ENCODE results near the gene TIMM23. TPM values are rescaled to one million over a fixed set of nuclear protein-coding genes. Genes with fewer than 3 reads are reported as not detected.

TIMM23 gene
- total RNA-seq, 1 experiment from 2014 or later: 85.2 TPM

GRCh38 chr10:46029461-46030030 lies 57.3 kb downstream of the TIMM23 start:
- ChIA-PET CTCF (interaction anchor here (0.6 to 4.2 kb wide), 19 partner anchors 9 to 793 kb away, joined by 3 to 43 read pairs (median 4); no protein-coding TSS in a partner anchor), POLR2A (interaction anchor here (0.6 to 3.2 kb wide), 9 partner anchors 9 to 450 kb away, joined by 3 to 16 read pairs (median 3); partner anchors contain the start of gene TIMM23)
- DNase-seq (ENCODE audit: unreplicated experiment): no peak
- Mint-ChIP-seq H3K27ac (ENCODE audit: low read depth, unreplicated experiment) (peak overlapping the region; percentile 99), H3K27me3 (ENCODE audit: insufficient read depth, unreplicated experiment) (no peaks in the 10 kb centered on the region), H3K9me3 (ENCODE audit: unreplicated experiment) (no peaks in the 10 kb centered on the region), H3K4me3 (ENCODE audit: unreplicated experiment) (peak overlapping the region; percentile 97), H3K36me3 (ENCODE audit: insufficient read depth, unreplicated experiment) (peaks cover 7% of the 10 kb centered on the region), H3K4me1 (ENCODE audit: insufficient read depth, unreplicated experiment) (peaks cover 31% of the 10 kb centered on the region)
- BruUV-seq (replicated peaks): TSS peak; percentile 57
- intact Hi-C loops (cut with micrococcal nuclease): loop anchor here (2.0 to 10.0 kb wide), 4 partner anchors 47 to 1025 kb away; partner anchors contain the start of genes ZFAND4 and ZNF22
- no peak for TF ChIP-seq CTCF (IDR thresholded peaks at IDR 0.05; ENCODE audit: unreplicated experiment)

- no TSS peak for BruUV-seq (replicated peaks)
- intact Hi-C loops (cut with micrococcal nuclease): loop anchor here (10.0 kb wide), 1 partner anchor 436 kb away; no protein-coding TSS in a partner anchor
- Mint-ChIP-seq H3K4me3 (ENCODE audit: unreplicated experiment) (peak within 1 kb of the TSS; percentile 97), H3K9me3 (ENCODE audit: unreplicated experiment) (no peaks in the 10 kb centered on the region), H3K4me1 (ENCODE audit: insufficient read depth, unreplicated experiment) (peaks cover 23% of the 10 kb centered on the region), H3K27ac (ENCODE audit: low read depth, unreplicated experiment) (peak within 1 kb of the TSS; percentile 99), H3K27me3 (ENCODE audit: insufficient read depth, unreplicated experiment) (no peaks in the 10 kb centered on the region), H3K36me3 (ENCODE audit: insufficient read depth, unreplicated experiment) (peaks cover 7% of the 10 kb centered on the region)
- ChIA-PET CTCF (interaction anchor here (0.6 to 1.9 kb wide), 10 partner anchors 10 to 784 kb away, joined by 3 to 21 read pairs (median 4); no protein-coding TSS in a partner anchor), POLR2A (interaction anchor here (0.6 to 3.2 kb wide), 7 partner anchors 9 to 451 kb away, joined by 3 to 16 read pairs (median 4); partner anchors contain the start of gene TIMM23)
- peak; percentile 52 for TF ChIP-seq CTCF (IDR thresholded peaks at IDR 0.05; ENCODE audit: unreplicated experiment)
- peak; percentile 97 for DNase-seq (ENCODE audit: unreplicated experiment)
Observed at GRCh38 chr10:46030091-46030937, 58.0 kb downstream of the TIMM23 start, which contains the start of gene NCOA4. Gene NCOA4 (minus strand): TSS chr10:46030623. CDS start chr10:46016680, 13,943 bp downstream.

- H3K27ac Mint-ChIP-seq (ENCODE audit: low read depth, unreplicated experiment): no peak overlapping the region
- BruUV-seq (replicated peaks): no TSS peak
- H3K27me3 Mint-ChIP-seq (ENCODE audit: insufficient read depth, unreplicated experiment): no peaks in the 10 kb centered on the region
- peaks cover 18% of the 10 kb centered on the region for H3K4me1 Mint-ChIP-seq (ENCODE audit: insufficient read depth, unreplicated experiment)
- H3K4me3 Mint-ChIP-seq (ENCODE audit: unreplicated experiment): no peak overlapping the region
- ChIA-PET CTCF (interaction anchor here (0.9 to 1.6 kb wide), 4 partner anchors 11 to 1068 kb away, joined by 3 to 4 read pairs (median 4); no protein-coding TSS in a partner anchor), POLR2A (interaction anchor here (0.6 to 1.6 kb wide), 3 partner anchors 9 to 27 kb away, joined by 3 to 4 read pairs (median 4); no protein-coding TSS in a partner anchor)
- no peaks in the 10 kb centered on the region for H3K9me3 Mint-ChIP-seq (ENCODE audit: unreplicated experiment)
- no peak for DNase-seq (ENCODE audit: unreplicated experiment)
- H3K36me3 Mint-ChIP-seq (ENCODE audit: insufficient read depth, unreplicated experiment): peaks cover 7% of the 10 kb centered on the region
- TF ChIP-seq CTCF (IDR thresholded peaks at IDR 0.05; ENCODE audit: unreplicated experiment): no peak
- intact Hi-C loops (cut with micrococcal nuclease): loop anchor here (10.0 kb wide), 1 partner anchor 437 kb away; no protein-coding TSS in a partner anchor
Observed at GRCh38 chr10:46031648-46032532, 59.6 kb downstream of the TIMM23 start.
